NCI-H446 treated with DMSO at 0.1 percent for 48 hours (cell line): Measurements from ENCODE around the gene ZPR1.

Experiments
- DNase-seq: peaks from one replicate; lab custom pipeline; 2025; lab: John Stamatoyannopoulos, UW

ZPR1 gene

DNA sequence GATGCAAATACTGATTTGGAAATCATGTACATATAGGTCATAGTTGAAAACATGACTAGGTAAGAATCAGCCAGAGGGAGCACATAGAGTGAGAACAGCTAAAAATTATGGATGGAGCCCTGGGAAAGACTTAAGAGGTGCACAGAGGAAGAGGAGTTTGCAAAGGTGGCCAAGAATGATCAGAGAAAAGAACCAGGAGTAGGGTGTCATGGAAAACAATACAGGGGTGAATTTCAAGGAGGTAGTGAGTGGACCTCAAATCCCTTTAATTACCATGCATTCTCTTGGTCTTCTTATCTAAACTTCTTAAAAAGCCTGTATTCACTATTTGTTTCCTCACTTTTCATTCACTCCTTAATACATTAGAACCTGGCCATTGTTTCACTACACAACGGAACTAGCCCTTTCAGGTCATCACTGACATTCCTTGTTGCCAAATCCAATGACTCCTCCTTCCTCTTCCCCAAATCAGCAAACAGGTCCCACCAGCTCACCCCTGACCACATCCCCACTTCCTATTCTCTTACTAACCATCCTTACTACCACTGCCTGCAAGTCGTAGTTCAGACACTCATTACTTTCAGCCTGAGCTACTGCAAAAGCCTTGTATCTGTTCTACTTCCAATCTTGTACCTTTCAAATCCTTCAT is 37.6 kb downstream of the ZPR1 start:
- DNase-seq, result no peak

- DNase-seq, result no peak
These were observed 45.7 kb downstream of the ZPR1 start for GRCh38 chr11:116742104-116742503.

DNA sequence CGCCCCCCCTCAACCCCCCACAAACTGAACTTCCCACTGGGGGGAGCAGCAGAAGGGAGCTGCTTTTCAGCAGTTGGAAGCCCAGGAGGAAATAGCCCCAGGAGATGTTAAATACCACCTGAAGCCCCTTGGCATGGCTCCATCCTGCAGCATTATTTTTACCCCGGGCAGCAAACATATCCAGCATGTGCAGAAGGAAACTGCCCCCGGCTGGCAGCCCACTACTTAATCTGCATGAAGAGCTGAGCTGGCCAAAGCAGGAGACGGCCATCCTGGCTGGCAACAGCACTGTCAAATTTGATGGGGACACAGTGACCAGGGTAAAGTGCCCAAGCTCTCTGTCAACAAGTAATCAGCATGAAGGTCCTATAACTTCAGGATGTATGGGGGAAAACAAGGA is 47.1 kb downstream of the ZPR1 start:
- DNase-seq, result no peak

DNA sequence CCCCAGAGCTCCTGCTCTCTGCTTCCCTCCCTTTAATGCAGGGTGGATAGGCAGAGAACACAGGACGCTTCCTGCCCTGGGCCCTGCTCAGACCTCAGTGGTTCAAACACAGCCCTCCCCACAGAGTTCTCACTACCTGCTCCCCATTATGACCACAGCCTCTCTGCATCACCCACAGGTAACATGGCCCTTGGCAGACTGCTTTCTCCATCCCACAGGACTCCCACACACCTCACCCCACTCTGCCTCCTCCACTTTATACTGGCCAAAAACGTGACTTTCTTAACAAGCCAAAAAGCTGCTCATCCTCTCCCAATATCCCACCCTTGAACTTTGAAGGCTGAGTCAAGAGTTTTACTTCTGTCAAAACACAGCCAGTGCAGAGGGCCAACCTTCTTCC is 48.8 kb downstream of the ZPR1 start:
- DNase-seq, result no peak

GRCh38 chr11:116736763-116737162 is 51.1 kb downstream of the ZPR1 start:
- DNase-seq, result no peak

GRCh38 chr11:116733969-116734508 is 53.8 kb downstream of the ZPR1 start:
- no peak for DNase-seq

DNA sequence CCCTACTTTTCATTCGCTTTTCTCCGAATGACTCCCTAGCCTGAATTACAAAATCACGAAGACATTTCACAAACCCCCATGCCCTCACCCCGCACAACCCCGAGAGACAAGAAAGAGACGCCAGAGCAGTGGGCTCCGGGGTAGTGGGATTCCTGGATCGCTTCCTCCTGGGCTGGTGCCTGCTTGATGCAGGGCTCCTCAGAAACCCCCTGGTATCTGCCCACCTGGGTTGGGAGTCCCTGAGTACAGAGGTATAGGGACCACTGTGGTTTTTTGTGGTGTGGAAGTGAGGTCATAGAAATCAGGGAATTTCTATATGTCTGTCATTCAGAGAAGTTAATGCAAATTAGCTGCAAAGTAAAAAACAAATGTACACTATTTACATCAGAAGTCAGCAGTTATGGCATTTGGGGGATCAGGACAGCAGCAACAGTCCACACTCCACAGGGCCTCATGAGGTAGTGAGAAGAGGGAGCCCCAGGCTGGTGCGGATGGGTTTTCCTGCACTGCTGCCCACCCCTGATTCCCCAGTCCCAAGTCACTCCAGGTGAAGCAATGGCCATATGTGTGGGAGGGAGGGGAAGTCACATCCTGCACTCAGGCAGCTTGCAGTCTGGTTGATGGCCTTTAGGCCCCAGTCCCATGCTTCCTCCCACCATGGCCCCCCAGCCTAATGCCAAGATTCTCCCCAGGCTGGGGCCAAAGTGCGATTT is 54.6 kb downstream of the ZPR1 start:
- DNase-seq, result no peak

DNA sequence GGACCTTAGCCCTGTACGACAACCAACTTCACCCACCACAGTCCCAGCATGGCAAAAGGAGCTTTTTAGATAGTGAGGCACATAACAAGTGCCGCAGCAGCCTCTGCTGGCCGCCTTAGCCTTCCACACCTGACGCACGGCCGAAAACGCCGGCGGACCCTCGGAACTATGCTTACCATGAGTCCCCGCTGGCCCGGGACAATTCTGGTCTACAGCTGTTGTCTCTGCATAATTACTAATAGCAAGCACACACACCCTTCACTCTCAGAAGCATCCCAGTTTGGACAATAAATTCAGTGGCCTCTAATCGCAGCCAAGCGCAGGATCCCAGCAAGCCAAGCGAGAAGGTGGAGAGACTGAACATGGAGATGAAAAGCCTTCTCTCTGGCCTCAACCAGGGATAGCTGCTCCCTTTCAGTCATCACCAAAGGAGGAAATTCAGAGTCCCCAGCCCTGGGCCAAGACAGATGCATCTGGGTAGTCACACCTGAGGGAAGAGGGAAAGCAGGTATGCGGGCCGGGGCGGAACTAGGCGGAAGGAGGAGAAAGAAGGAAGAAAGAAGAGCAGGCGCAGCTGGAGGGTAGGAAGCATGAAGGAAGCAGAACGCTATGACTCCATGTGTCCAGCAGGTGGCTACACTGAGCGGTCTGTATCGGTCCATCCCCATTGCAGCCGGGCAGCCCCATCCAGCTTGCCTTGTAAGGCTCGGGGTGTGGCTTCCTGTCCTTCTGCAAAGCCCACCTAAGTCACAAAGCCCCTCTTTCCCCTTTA is 55.4 kb downstream of the ZPR1 start:
- peak; percentile 17 for DNase-seq

GRCh38 chr11:116731821-116732220 is 56.0 kb downstream of the ZPR1 start:
- no peak for DNase-seq

- DNase-seq, result peak; percentile 4
These were observed 56.6 kb downstream of the ZPR1 start for GRCh38 chr11:116731097-116731761.

GRCh38 chr11:116730601-116731000 is 57.2 kb downstream of the ZPR1 start:
- DNase-seq, result peak; percentile 26

DNA sequence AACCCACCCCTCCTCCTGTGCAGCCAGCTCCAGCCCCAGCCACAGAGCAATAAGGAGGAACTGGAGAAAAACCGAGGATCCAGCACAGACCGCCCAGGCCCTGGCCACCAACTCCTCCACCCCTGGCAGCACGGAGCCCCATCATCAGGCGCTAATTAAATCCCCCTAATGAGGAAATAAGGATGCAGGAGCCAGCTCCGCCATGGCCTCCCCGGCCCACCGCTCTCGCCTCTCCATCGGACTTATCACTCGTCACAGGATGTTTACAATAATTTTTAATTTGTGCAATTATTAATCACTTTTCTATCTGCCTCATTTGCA is 57.6 kb downstream of the ZPR1 start:
- no peak for DNase-seq

- no peak for DNase-seq
These were observed 58.2 kb downstream of the ZPR1 start for GRCh38 chr11:116729501-116730240.

DNA sequence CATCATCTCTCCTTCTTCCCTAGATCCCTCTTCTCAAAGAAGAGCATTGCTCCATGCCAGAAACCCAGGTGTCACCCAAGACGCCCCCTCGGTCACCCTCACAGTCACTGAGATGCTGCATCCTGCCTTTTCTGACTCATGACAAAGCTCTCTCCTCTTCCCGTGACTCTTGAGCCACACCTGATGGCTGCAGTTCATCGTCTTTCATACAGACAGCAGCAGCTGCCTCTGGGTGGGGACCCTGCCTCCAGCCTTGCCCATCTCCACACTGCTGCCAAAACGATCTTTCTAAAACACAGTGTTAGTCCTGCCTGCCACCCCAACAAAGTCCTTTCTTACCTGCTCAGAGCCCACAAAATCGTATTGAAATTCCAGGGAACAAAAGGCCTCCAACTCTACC is 59.8 kb downstream of the ZPR1 start:
- DNase-seq, result no peak

- no peak for DNase-seq
These were observed 62.2 kb downstream of the ZPR1 start for GRCh38 chr11:116725434-116726221.

- DNase-seq, result no peak
These were observed 63.0 kb downstream of the ZPR1 start for GRCh38 chr11:116724813-116725212.
